Tibial artery (tissue), 4 donors: ENCODE data around the gene SNAI1.
A peak's percentile ranks its signal among the peaks of the same experiment; 100 is the strongest.
"Not testable (repeated sequence)": the region's sequence is repeated elsewhere in the genome, so short reads cannot be mapped to it uniquely, and the experiment has no call there.

Source experiments
- DNase-seq, 2 donors: peaks; one replicate each; pipeline ENCODE4 v3.0.0-alpha.2; 2019
- H3K27ac ChIP-seq, 2 donors: fragments of 200-600 bp; sonication (generic) in 1 of 2; 1 replicate in 1 of 2; 2 replicates in 1 of 2; pipeline ENCODE4 v1.5.1; 2018 to 2019; ENCODE audit warnings: mild to moderate bottlenecking in 1 of 2
- H3K27me3 ChIP-seq, 2 donors: fragments of 200-600 bp; sonication (generic) in 1 of 2; one replicate each; pipeline versions ENCODE4 v1.5.1 to v1.6.0; 2016 to 2019
- H3K36me3 ChIP-seq, 3 donors: fragments of 200-600 bp; sonication (generic) in 2 of 3; one replicate each; pipeline ENCODE4 v1.5.1; 2016 to 2019; ENCODE audit warnings: mild to moderate bottlenecking in 2 of 3
- H3K4me1 ChIP-seq, 4 donors: fragments of 200-600 bp; sonication (generic) in 2 of 4; 1 replicate in 3 of 4; 2 replicates in 1 of 4; pipeline ENCODE4 v1.5.1; 2016 to 2019
- H3K4me3 ChIP-seq, 2 donors: fragments of 200-600 bp; sonication (generic) in 1 of 2; 1 replicate in 1 of 2; 2 replicates in 1 of 2; pipeline ENCODE4 v1.5.1; 2018 to 2019; ENCODE audit warnings: mild to moderate bottlenecking in 2 of 2
- H3K9me3 ChIP-seq, 3 donors: fragments of 200-600 bp; sonication (generic) in 1 of 3; one replicate each; pipeline ENCODE4 v1.5.1; 2016 to 2019
- intact Hi-C: fragments of 100-400 bp; cut with DNase I; formaldehyde crosslinking; loops from one replicate; pipeline ENCODE4 v1.15.0; 2023; ENCODE audit warnings: low total_unique reads
- TF ChIP-seq, protein P1 (sequence below), 2 experiments: fragments of 200-600 bp in 1 of 2; fragments of 450-650 bp in 1 of 2; IDR thresholded peaks; one replicate each; pipeline ENCODE4 v1.5.1; 2017 to 2019; ENCODE audit warnings: antibody characterized with exemption in 2 of 2, mild to moderate bottlenecking in 1 of 2, moderate library complexity in 1 of 2

The SNAI1 gene

GRCh38 chr20:49993301-49993751, 10.5 kb downstream of the SNAI1 start:
- Histone ChIP-seq H3K27ac (no peak overlapping the region), H3K4me1 (peaks cover 0 to 25% (median 15%) of the 10 kb centered on the region in 4 donors), H3K9me3 (no peaks in the 10 kb centered on the region), H3K27me3 (no peaks in the 10 kb centered on the region), H3K36me3 (peaks cover 0 to 1% (median 0%) of the 10 kb centered on the region in 3 donors), H3K4me3 (no peak overlapping the region)
- intact Hi-C loops, result no loop called here
- TF ChIP-seq, protein P1, sequence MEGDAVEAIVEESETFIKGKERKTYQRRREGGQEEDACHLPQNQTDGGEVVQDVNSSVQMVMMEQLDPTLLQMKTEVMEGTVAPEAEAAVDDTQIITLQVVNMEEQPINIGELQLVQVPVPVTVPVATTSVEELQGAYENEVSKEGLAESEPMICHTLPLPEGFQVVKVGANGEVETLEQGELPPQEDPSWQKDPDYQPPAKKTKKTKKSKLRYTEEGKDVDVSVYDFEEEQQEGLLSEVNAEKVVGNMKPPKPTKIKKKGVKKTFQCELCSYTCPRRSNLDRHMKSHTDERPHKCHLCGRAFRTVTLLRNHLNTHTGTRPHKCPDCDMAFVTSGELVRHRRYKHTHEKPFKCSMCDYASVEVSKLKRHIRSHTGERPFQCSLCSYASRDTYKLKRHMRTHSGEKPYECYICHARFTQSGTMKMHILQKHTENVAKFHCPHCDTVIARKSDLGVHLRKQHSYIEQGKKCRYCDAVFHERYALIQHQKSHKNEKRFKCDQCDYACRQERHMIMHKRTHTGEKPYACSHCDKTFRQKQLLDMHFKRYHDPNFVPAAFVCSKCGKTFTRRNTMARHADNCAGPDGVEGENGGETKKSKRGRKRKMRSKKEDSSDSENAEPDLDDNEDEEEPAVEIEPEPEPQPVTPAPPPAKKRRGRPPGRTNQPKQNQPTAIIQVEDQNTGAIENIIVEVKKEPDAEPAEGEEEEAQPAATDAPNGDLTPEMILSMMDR (IDR thresholded peaks at IDR 0.05), result no peak
- peak in 1 of 2 donors; percentile 55 for DNase-seq

GRCh38 chr20:49995586-49995985, 12.8 kb downstream of the SNAI1 start:
- peaks cover 0 to 8% (median 2%) of the 10 kb centered on the region in 4 donors for H3K4me1 ChIP-seq
- no peak overlapping the region for H3K27ac ChIP-seq
- TF ChIP-seq, protein P1 (IDR thresholded peaks at IDR 0.05), result no peak
- no peaks in the 10 kb centered on the region for H3K36me3 ChIP-seq
- H3K27me3 ChIP-seq, result no peaks in the 10 kb centered on the region
- no peak overlapping the region for H3K4me3 ChIP-seq
- no peak for DNase-seq
- no peaks in the 10 kb centered on the region for H3K9me3 ChIP-seq
- intact Hi-C loops, result no loop called here

- H3K27ac ChIP-seq, intact Hi-C loops, H3K4me1 ChIP-seq, H3K27me3 ChIP-seq, H3K4me3 ChIP-seq, H3K9me3 ChIP-seq, DNase-seq, H3K36me3 ChIP-seq: not testable (repeated sequence)
These were observed 15.9 kb downstream of the SNAI1 start for GRCh38 chr20:49998478-49999188.

DNA sequence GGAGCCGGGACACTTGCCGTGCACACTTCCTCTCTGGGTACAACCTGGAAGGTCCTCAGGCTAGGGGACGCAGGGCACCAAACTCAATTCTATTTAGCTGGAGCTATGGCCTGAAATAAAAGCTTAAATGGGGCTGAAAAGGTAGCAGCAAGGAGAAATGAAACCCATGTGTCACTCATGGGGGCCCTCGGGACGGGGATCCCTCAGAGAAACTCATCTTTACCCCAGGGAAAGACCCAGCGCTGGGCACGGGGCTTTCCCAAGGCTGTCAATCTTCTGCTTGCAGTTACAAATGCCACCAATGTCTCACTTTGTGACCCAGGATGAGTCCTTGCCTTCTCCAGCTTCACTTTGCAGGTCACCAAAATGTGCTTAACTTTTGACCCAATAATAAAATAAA, 16.5 kb downstream of the SNAI1 start:
- no peaks in the 10 kb centered on the region for H3K9me3 ChIP-seq
- H3K4me3 ChIP-seq, result no peak overlapping the region
- peaks cover 0 to 2% (median 0%) of the 10 kb centered on the region in 4 donors for H3K4me1 ChIP-seq
- no peaks in the 10 kb centered on the region for H3K36me3 ChIP-seq
- intact Hi-C loops, result no loop called here
- H3K27me3 ChIP-seq, result no peaks in the 10 kb centered on the region
- no peak overlapping the region for H3K27ac ChIP-seq
- no peak for DNase-seq
- TF ChIP-seq, protein P1 (IDR thresholded peaks at IDR 0.05), result no peak

- DNase-seq, H3K9me3 ChIP-seq, H3K4me1 ChIP-seq, H3K27ac ChIP-seq, intact Hi-C loops, H3K4me3 ChIP-seq, H3K36me3 ChIP-seq, H3K27me3 ChIP-seq: not testable (repeated sequence)
These were observed 17.9 kb downstream of the SNAI1 start for GRCh38 chr20:50000548-50001222.

DNA sequence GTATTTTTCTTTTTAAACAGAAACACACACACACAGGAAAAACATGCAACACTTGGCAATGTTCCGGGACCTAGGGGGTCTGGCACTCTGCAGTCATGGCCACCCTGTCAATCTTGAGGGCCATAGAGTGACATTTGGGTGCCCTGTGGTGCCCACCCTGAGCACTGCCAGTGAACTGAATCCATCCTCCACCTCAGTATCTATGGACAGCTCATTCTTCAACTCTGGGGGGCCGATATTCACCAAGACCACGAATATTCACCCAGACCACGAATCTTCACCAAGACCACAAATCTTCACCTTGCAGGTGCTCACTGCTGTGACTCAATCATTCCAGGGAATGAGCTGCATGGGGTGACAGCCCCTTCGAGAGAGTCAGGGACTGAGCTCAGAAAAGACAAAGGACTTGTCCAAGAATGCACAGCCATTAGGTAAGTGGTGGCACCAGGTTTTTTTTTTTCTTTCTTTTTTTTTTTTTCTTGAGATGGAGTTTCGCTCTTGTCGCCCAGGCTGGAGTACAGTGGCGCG, 19.1 kb downstream of the SNAI1 start:
- Histone ChIP-seq H3K4me3 (no peak overlapping the region), H3K27me3 (no peaks in the 10 kb centered on the region), H3K4me1 (no peaks in the 10 kb centered on the region), H3K36me3 (no peaks in the 10 kb centered on the region), H3K9me3 (no peaks in the 10 kb centered on the region), H3K27ac (no peak overlapping the region)
- intact Hi-C loops, result no loop called here
- DNase-seq, result no peak
- TF ChIP-seq, protein P1 (IDR thresholded peaks at IDR 0.05), result no peak
